22Rv1 (cell line): Measurements from ENCODE around the gene CCDC149.

Experiments used
- H3K27ac ChIP-seq: fragments of 450-650 bp; 2 replicates; pipeline ENCODE4 v1.5.1; 2017
- ZFX ChIP-seq: fragments of 450-650 bp; IDR thresholded peaks from 2 replicates; pipeline ENCODE4 v1.6.1; 2017; ENCODE audit warnings: antibody characterized with exemption, borderline replicate concordance
- TF ChIP-seq, protein P1 (sequence below): fragments of 450-650 bp; IDR thresholded peaks from 2 replicates; pipeline ENCODE4 v1.5.1; 2017; ENCODE audit warnings: mild to moderate bottlenecking

The CCDC149 gene

DNA sequence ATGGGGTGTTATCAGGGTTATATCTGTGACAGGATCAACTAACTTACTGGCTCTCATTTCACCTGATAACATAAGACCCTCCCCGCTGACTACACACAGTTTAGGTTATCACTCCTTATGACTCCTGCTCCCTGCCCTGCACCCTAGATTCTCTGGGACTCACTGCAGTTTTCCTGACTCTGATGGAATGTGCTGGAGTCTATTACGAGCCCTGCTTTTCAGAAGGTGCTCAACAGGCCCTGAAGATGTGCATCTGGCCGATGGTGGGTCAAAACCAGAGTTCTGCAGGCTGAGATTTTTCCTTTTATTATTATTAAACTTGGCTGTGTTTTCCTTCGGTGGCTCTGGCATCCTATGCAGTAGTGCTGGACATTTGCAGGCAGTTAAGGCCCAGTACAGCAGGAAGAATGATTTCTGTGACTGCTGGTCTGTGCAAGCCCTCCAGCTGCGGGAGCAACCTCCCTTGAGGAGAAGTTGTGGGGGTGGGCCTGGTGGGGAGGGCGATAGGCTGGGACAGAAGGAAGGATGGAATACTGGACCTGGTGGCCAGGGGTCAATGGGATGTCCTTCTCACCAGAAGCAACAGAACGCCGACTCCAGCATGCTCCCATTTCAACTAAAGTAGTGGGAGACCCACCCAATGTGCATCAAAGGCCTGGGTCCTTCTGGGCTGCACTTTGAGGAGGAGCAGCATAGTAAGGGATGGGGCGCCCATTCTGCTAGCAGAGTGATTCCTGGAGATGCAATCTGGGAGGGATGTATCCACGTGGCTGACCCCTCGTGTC lies 106.4 kb downstream of the CCDC149 start:
- H3K27ac ChIP-seq, result no peak overlapping the region
- TF ChIP-seq, protein P1, sequence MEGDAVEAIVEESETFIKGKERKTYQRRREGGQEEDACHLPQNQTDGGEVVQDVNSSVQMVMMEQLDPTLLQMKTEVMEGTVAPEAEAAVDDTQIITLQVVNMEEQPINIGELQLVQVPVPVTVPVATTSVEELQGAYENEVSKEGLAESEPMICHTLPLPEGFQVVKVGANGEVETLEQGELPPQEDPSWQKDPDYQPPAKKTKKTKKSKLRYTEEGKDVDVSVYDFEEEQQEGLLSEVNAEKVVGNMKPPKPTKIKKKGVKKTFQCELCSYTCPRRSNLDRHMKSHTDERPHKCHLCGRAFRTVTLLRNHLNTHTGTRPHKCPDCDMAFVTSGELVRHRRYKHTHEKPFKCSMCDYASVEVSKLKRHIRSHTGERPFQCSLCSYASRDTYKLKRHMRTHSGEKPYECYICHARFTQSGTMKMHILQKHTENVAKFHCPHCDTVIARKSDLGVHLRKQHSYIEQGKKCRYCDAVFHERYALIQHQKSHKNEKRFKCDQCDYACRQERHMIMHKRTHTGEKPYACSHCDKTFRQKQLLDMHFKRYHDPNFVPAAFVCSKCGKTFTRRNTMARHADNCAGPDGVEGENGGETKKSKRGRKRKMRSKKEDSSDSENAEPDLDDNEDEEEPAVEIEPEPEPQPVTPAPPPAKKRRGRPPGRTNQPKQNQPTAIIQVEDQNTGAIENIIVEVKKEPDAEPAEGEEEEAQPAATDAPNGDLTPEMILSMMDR, result no peak
- TF ChIP-seq ZFX, result no peak

DNA sequence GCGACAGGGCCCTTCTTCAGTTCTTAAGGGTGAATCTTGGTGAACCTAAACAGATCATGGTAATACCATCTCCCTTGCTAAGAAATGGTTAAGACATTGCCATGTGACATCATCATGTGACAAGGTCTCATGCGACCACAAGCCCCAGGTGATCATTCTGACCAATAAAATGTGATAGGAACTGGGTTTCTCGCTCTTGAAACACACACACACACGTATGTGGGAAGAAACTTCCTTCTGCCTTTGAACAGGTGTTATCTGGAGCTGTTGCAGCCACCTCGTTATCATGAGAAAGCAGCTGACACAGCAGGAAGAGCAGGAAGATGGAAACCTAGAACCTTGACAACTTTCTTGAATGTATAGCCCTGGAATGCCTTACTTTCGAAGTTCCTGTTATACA lies 107.3 kb downstream of the CCDC149 start:
- TF ChIP-seq, protein P1, result no peak
- TF ChIP-seq ZFX, result no peak
- H3K27ac ChIP-seq, result no peak overlapping the region

DNA sequence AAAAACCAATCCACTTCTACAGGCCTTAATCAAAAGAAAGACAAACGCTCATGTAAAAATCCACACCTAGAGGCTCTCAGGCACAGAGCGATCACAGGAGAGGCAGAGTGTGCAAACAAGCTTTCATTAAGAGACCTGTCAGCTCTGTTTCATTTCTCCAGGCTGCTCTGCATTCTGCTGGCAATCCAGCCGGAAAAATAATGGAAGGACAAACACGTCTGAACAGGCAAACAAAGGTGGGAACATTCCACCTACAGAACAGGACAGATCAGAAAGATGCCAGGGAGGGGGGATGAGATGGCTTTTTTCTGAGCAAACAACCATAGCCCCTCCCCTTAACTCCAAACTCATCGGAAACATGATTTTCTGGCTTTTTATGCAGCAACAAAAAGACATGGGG lies 107.8 kb downstream of the CCDC149 start:
- no peak overlapping the region for H3K27ac ChIP-seq
- TF ChIP-seq, protein P1, result no peak
- TF ChIP-seq ZFX, result no peak

DNA sequence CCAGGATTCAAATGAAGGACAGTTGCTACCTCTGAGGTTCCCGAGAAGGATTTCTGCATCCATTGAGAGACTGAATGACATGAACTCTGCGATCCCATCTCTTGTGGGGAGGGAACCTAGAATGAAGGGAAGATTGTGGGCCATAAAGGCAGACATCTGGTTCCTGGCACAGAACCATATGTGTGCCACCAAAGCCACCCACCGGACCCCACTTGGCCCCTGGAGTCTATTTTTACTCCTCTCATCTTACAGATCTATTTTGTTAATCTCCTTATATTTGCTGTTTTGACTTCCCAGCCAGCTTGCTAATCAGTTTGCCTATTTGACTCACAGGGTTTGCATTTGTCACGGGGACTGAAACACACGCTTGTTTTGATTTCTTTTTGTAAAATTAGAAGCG lies 110.2 kb downstream of the CCDC149 start:
- TF ChIP-seq, protein P1, result no peak
- TF ChIP-seq ZFX, result no peak

DNA sequence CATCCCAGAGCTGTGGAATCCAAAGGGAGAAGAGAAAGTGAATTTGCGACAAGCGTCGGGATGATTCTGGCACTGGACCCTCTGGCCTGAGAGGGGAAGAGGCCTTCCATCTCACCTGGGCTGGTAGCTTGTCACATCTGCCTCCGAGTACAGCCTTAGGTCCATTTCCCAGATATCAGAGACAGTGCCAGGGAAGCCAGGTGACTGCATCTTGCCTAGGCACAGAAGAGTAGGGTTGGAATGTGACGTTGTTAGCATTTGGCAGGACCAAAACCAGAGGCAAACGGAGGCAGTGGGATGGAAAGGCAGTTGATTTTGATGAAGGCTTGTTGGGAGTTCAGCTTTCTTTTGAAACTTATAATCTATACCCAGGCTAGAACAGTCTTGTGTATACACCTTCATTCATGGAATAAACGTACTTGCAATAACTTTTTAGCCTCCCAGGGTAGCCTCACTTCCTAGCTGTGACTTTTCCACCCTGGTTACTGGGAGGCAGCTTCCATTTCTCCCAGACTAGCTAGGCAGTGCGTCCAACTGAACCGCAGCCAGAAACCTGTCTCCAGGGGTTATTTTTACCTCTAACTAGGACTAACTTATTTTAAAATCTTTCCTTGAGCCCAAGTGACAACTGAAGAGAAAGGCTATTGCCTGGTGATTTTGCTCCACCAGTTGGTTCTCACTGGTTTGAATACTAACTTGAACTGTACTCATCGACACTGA lies 111.5 kb downstream of the CCDC149 start:
- TF ChIP-seq, protein P1, result no peak
- TF ChIP-seq ZFX, result no peak
- no peak overlapping the region for H3K27ac ChIP-seq

More for the DNA sequence above, 110.2 kb downstream of the CCDC149 start:
- H3K27ac ChIP-seq, result no peak overlapping the region

DNA sequence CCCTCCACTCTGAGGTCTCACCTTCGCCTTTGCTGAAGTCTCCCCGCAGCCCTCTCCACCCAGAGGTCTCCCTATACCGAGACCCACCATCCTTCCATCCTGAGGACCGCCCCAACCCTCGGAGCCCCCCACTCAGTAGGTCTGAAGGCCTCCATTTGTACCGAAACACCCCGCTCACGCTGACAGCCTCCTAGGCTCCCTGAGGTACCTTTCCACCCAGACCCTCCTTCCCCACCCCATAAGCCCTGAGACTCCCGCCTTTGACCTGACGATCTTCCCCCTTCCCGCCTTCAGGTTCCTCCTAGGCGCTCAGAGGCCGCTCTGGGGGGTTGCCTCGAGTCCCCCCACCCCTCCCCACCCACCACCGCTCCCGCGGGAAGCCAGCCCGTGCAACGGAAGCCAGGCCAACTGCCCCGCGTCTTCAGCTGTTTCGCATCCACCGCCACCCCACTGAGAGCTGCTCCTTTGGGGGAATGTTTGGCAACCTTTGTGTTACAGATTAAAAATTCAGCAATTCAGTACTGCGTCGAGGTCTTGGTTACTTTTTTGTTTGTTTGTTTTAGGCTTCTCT lies 112.4 kb downstream of the CCDC149 start:
- no peak for TF ChIP-seq ZFX
- TF ChIP-seq, protein P1, result no peak
- H3K27ac ChIP-seq, result no peak overlapping the region
